NB4 (cell line): ENCODE results near the gene ANKRD10.

Source experiments
- MYC ChIP-seq: IDR thresholded peaks from 2 replicates; pipeline ENCODE4 v1.6.1; 2011; ENCODE audit warnings: low read depth, low read length
- POLR2A ChIP-seq: IDR thresholded peaks from 2 replicates; pipeline ENCODE4 v1.6.1; 2011; ENCODE audit warnings: mild to moderate bottlenecking; ENCODE audit not compliant: insufficient read length; ENCODE audit errors: extremely low read depth

DNA sequence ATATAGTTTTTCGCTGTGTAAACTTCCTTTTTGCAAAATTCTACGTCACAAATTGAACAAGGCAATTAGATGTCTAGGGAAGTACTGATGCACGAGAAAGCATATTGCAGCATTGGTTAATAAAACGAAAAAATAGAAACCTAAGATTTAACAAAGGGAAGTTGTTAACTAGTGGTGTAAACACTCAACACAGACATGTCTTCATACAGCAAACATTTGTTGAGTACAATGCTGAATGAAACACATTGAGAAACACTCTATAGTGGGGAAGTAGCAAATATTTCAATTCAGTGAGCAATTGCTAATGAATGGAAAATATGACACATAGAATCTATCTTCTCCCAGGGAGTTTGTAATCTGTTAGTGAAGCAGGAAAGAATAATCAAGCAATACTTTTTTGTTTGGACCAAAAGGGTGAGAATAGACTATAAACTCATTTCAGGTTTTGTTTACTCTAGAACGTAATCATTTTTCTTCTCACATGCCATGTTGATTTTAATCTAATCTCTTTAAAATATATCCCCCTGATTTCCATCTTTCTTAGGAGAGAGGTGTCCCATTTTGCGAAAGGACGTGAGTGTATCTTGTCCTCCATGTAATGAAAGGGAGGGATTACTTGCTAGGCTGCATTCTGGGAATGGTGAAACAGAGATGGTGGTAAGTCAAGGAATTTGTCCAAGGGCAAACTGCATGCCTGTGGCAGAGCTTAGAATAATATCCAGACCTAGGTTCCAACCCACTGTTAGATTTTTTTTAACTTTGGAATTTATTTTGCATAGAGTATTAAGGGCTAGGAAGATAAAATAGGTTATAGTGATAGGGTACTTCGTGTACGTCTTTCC, 1.7 kb upstream of the ANKRD10 start:
- TF ChIP-seq POLR2A (no peak), MYC (0 out of 2 replicates have a peak, but pooled peaks have one; percentile 51)
